GM19239 (cell line): ENCODE results near the gene LUZP1.

ENCODE experiments used
- DNase-seq: peaks from one replicate; pipeline ENCODE4 v3.0.0; 2011; ENCODE audit warnings: low spot score; ENCODE audit not compliant: insufficient read length
- FAIRE-seq: peaks from 2 replicates; lab custom pipeline; 2011; peaks lifted over from hg19 to GRCh38; lab: Jason Lieb, UNC

LUZP1 gene

DNA sequence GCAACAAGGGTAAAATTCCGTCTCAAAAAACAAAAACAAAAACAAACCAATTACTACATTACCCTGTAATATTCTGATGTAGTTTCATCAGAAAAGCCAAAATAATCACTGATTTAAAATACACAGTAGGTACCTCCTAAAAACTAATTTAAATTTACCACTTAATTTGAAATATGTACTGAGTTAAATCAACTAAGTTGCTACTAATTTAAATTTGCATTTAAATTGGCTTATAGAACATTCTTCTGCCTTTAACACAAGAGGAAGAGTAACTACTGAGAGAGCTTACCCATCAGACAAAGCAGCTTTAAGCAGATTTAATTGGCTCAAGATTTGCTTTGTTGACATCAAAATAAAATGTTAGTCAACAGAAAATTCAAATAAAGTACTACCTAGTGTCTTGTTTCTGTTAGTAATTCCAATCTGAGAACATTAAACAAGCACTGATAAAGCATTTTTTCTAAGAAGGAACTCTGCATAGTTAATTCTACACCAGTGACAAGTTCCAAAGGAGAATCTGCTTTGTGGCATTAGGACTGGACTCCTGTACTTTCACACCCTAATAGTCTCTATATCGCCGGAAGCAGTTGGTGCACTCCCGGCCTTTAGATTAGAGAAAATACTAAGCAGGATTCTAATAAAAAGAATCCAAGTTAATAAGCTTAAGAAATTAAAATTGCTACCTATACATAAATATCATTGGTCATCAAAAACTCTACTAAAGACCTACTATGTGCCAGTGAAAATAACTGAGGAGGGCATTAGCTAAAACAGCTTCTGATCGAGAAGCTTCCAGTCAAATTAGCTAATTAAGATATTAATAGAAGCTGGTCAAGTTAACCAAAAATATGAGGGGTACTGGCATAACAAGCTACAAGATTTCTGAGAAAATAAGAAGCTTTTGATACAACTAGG lies 8.4 kb downstream of the LUZP1 start:
- no peak for DNase-seq
- FAIRE-seq, result no peak

DNA sequence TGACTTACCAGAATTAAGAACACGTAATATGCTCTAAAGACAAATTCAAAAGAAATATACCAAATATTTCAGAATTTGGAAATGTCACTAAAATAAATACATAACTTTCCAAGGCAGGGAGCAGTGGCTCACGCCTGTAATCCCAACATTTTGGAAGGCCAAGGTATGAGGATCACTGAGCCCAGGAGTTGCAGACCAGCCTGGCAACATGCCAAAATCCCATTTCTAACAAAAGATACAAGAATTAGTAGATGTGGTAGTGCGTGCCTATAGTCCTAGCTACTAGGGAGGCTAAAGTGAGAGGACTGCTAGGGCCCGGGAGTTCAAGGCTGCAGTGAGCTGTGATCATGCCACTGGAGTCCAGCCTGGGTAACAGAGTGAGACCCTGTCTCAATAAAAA lies 11.7 kb downstream of the LUZP1 start:
- FAIRE-seq (no peak), DNase-seq (no peak)

GRCh38 chr1:23152966-23153684 lies 15.5 kb downstream of the LUZP1 start:
- FAIRE-seq (no peak), DNase-seq (no peak)

DNA sequence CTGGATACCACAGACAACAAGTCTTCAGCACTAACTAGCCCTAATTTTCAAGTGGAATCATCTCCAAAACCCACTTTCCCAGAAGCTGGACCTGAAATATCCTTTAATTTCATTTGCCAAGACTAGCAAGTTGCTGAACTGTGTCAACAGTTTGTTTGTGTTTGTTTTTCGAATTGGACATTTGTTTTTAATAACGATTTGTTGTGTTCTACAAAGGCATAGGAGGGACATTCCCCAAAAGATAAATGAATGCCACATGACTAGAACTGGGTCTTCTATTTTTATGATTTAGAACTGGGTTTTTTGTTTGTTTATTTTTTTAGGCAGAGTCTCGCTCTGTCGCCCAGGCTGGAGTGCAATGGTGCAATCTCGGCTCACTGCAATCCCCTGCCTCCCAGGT lies 17.9 kb downstream of the LUZP1 start:
- FAIRE-seq (no peak), DNase-seq (no peak)

GRCh38 chr1:23150125-23150524 lies 18.5 kb downstream of the LUZP1 start:
- DNase-seq (no peak), FAIRE-seq (no peak)

- DNase-seq, result peak; percentile 34
- FAIRE-seq, result peak; percentile 89
Measured at GRCh38 chr1:23149114-23149513, 19.5 kb downstream of the LUZP1 start.

DNA sequence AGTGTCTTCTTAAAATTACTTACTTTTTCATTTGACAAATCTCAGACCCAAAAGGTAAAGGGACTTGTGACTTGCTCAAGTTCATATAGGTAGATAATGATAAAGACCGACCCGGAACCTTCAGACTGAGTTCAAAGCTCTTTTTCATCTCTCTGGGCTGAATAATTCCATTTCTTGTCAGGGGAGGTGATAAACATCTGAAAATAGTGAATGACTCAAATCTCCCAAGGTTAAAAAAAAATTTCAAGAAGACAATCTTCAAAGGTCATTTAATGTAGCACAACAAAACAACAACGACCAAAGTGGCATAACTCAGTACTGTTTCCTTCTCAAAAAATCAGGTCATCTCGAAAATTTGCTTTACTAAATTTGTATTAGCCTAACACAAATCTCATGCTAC lies 20.6 kb downstream of the LUZP1 start:
- DNase-seq (no peak), FAIRE-seq (peak; percentile 70)

DNA sequence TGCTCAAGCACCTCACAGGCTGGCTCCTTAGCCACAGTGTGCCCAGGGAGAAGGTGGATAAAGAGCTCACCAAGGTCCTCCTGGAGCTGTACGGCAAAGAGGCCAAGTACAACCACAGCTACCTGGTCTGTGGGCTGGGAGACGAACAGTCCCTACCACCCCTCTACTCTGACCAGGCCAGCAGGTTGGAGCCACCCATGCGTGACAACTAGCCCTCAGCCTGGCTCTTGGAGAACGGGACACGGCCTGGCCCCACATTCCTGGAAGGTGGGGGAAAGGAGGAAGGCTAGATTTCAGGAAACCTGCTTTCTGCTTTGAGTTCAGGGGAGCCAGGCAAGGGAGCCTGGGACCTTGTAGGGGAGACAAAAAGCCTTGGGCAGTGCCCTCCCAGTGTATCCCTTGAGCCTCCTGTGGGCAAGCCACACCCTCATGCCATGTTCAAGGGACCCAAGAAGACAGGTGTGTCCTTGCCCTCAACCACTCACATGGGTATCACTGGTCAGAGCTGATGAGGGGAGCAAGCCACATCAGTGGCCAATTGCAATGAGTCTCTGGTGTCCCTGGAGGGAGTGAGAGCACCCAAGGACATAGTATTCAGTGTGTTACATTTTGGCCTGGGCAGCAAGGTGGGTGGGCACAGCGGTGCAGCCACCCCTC lies 27.6 kb downstream of the LUZP1 start:
- no peak for FAIRE-seq
- no peak for DNase-seq

DNA sequence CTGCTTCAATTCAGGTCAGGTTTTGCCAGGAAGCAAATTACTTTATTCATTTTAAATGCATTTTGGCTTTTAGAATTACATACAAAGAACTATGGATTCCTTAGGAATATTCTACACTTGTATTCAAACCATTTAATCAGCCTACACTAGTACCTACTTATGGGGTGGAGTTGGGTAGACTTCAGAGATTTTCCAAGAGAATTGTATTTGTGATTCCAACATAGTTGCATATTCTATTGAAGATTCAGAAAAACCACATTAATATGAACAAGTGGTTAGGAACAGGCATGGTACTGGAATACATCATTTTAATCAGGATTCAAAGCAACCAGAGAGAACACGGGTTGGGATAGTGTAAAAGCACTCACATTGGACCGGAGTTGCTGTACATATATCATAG lies 33.4 kb downstream of the LUZP1 start:
- DNase-seq (no peak), FAIRE-seq (no peak)

- DNase-seq, result no peak
- no peak for FAIRE-seq
Measured at GRCh38 chr1:23134055-23134454, 34.6 kb downstream of the LUZP1 start.

DNA sequence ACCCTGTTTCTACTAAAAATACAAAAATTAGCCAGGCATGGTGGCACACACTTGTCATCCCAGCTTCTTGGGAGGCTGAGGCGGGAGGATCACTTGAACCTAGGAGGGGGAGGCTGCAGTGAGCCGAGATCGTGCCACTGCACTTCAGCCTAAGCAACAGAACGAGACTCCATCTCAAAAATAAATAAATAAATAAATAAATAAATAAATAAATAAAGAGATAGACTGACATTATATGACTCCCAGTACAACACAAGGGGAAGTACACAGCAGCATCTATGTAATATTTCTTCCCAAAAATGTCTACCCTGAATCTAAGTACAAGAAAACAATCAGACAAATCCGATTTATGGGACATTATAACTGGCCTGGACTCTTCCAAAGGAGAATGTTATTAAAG lies 35.1 kb downstream of the LUZP1 start:
- FAIRE-seq (no peak), DNase-seq (no peak)

GRCh38 chr1:23132033-23132432 lies 36.6 kb downstream of the LUZP1 start:
- FAIRE-seq (peak; percentile 11), DNase-seq (no peak)

- FAIRE-seq, result no peak
- no peak for DNase-seq
Measured at GRCh38 chr1:23129846-23130245, 38.8 kb downstream of the LUZP1 start.

DNA sequence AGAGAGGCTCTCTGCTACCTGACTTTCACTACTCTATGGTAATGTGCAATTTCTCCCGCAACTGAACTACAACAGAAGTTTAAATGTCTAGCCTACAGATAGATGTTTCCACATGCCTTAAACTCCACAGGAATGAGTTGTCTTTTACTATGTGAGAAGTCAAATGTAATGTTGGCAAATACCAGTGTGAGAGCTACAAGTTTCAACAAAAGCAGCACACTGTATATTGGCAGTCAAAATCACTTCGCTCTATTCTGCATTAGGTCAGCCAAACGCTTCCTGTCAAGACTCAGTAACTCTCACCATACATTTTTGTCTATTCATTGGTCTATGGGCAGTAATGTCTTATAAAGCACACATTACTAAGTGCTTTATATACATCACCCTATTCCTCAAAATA lies 41.9 kb downstream of the LUZP1 start:
- FAIRE-seq (no peak), DNase-seq (no peak)

- FAIRE-seq (no peak), DNase-seq (no peak)
Measured at GRCh38 chr1:23126200-23126599, 42.5 kb downstream of the LUZP1 start.

DNA sequence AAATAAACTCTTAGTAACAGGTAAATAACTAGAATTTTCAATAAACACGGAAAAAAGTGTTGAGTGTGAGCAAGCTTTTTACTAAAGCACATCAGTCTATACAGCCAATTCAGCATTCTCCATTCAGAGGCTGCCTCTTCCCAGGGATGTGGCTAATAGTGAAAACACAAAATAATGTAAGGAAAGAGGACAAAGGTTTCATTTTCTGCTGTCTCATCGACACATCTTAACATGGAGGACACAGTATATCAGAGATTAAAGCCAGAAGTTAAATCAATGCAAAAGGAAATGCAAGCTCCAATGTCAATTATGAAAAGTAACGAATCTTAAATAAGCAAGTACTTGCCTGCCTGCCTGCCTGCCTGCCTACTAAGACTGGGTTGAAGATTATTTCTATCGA lies 43.2 kb downstream of the LUZP1 start:
- DNase-seq (no peak), FAIRE-seq (no peak)

DNA sequence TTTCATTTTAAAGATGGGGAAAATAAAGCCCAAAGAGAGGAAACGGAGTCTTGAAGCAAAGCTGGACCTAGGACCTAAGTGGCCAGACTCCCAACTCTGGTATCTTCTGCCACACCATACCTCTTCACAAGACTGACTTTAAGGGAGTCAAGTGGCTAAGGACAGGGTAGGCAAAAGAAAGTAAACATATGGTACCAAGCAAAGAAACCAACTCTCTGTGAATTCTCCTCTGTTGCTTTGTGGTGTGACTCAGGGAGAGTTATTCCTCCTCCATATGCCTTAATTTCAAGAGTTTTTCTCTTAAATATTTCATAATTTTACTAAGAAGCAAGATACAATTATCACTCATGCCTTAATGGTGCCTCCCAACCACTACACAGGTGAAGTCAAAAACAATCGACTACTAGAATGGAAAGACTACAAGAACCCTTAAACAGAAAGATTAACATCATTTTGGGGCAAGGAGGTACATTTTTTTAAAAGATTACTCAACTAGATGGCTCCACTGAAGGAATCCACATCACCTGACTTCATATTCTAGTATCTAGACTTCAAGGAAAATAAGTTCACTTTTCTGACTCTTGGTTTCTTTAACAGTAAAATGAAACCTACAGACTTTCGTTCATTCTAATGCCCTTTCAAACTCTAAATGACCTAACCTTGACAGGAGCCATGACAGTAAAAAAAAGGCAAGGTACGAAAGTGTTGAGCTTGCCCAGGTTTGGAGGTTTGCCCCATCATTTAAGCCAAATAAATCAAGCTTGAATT lies 44.2 kb downstream of the LUZP1 start:
- peak; percentile 71 for FAIRE-seq

GRCh38 chr1:23123528-23123927 lies 45.1 kb downstream of the LUZP1 start:
- no peak for DNase-seq
- peak; percentile 72 for FAIRE-seq

More for the DNA sequence above, 44.2 kb downstream of the LUZP1 start:
- no peak for DNase-seq

DNA sequence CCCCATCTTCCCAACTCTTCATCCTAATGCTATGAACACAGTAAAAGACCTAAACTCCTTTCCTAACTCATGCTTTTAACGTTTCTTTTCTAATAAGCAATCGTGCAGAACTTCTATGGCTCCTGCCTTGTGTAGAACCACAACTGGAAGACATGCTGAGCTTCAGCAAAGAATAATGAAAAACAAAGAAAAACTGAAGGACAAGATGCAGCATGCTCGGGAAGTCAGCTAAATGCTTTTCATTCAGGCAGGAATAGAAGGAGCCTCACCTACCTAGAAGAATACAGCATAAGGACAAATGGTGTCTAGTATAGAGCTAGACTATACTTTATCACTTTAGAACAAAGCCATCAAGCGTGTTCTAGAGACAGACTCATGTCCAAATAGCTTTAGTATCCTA lies 45.9 kb downstream of the LUZP1 start:
- FAIRE-seq (no peak), DNase-seq (no peak)

DNA sequence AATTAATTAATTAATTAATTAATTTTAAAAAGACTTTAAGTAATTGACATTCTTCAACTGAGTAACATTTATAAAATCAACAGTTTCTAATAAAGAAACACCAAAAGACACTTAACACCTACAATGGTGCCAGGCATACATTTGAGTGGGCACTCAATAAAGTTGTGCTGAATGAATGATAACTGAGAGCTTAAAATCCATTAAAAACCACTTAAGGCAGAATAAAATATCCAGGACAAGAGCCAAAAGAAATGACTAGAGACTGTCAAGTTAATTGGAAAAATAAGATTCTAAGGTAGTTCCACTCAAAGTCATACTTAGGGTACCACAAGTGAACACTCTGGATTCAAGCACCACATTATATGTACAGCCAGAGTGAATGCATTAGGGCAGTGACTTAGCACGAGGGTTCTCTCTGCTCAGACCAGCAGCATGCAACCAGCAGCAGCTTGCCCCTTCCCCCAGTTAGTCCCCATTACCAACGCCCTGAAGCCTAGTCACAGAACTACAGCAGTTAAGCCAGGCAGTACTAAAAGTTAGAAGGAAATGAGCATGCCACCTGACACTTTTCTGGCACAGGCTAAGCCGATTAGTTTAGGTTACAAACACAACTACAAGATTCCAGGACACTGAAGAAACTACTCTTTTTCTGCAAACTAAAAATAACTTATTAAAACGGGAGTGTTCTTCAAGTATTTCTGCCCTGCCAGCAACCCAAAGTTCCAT lies 46.5 kb downstream of the LUZP1 start:
- FAIRE-seq, result no peak
- no peak for DNase-seq
